ENCODE results near the gene PNPLA6. TPM values are rescaled to one million over a fixed set of nuclear protein-coding genes. Genes with fewer than 3 reads are reported as not detected.

The PNPLA6 gene
- total RNA-seq, 3 donors from 2014 or later, result 85.7 to 136 (median 121) TPM

- H3K4me3 ChIP-seq, result no peak overlapping the region
- no peak for DNase-seq
- peaks cover 6% of the 10 kb centered on the region for H3K4me1 ChIP-seq (ENCODE audit: low read depth)
- intact Hi-C loops (cut with DNase I, micrococcal nuclease), result no loop called here
- TF ChIP-seq CTCF (IDR thresholded peaks at IDR 0.05), result no peak
- H3K9me3 ChIP-seq, result no peaks in the 10 kb centered on the region
- no peak for ATAC-seq
- H3K36me3 ChIP-seq (ENCODE audit: low read depth), result no peaks in the 10 kb centered on the region
Observed at GRCh38 chr19:7539827-7540425, 4.4 kb downstream of the PNPLA6 start.

DNA sequence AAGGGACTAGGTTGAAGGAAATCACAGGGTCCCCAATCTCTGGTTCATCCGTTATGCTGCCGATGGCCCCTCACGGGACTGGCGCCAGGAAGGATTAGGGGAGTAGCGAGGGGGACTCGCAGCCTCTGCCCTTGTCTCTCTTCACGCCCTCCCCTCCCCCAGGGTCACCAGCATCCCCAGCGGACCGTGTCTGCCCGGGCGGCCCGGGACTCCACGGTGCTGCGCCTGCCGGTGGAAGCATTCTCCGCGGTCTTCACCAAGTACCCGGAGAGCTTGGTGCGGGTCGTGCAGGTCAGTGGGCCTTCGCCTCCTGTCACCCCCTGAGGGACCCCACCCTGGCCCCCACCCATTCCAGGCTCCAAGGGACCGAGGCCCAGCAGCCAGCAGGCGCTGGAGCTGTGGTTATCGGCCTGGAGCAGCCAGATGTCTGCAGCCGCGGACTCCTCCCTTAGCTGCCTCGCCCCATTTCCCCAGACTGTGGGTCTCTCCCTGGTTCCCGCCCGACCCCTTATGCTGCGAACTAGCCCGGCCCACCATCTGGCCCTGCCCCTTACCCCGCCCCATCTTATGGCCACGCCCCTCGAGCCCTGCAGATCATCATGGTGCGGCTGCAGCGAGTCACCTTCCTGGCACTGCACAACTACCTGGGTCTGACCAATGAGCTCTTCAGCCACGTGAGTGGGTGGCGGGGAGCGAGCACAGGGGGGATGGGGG lies 5.4 kb downstream of the PNPLA6 start:
- Histone ChIP-seq H3K4me1 (ENCODE audit: low read depth) (peaks cover 5% of the 10 kb centered on the region), H3K36me3 (ENCODE audit: low read depth) (no peaks in the 10 kb centered on the region), H3K9me3 (no peaks in the 10 kb centered on the region), H3K4me3 (no peak overlapping the region)
- DNase-seq, result no peak
- peak; percentile 10 for ATAC-seq
- intact Hi-C loops (cut with DNase I, micrococcal nuclease), result no loop called here
- TF ChIP-seq CTCF (IDR thresholded peaks at IDR 0.05), result no peak

GRCh38 chr19:7541475-7541824 lies 5.9 kb downstream of the PNPLA6 start:
- Histone ChIP-seq H3K36me3 (ENCODE audit: low read depth) (no peaks in the 10 kb centered on the region), H3K4me3 (no peak overlapping the region), H3K4me1 (ENCODE audit: low read depth) (peaks cover 6% of the 10 kb centered on the region), H3K9me3 (no peaks in the 10 kb centered on the region)
- TF ChIP-seq CTCF (IDR thresholded peaks at IDR 0.05), result no peak
- ATAC-seq, result no peak
- DNase-seq, result no peak
- intact Hi-C loops (cut with DNase I, micrococcal nuclease), result no loop called here

DNA sequence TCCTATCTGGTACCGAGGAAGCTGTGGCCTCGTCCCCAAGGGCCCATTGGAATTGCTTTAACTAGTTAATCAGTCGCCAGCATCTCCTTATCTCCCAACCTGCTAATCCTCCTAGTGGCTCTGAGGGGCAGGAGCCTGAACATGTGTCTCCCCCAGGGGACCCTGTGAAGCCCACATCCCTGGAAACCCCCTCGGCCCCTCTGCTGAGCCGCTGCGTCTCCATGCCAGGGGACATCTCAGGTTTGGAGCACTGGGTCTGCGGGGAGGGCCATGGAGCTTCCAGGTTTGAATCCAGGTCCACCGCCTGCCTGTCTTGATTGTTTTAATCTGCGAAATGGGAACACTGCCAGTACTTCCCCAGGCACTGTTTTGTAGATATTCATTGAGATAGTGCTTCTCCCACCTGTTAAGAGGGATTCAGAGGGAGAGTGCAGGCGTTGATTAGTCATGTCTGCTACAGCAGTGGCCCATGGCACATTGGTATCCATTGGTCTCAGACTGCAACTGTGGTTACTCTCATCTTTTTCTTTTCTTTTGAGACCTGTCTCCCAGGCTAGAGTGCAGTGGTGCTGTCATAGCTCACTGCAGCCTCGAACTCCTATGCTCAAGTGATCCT lies 6.4 kb downstream of the PNPLA6 start:
- DNase-seq (no peak), ATAC-seq (no peak)
- no peak for TF ChIP-seq CTCF (IDR thresholded peaks at IDR 0.05)
- intact Hi-C loops (cut with DNase I, micrococcal nuclease), result no loop called here
- Histone ChIP-seq H3K36me3 (ENCODE audit: low read depth) (no peaks in the 10 kb centered on the region), H3K9me3 (no peaks in the 10 kb centered on the region), H3K4me3 (no peak overlapping the region), H3K4me1 (ENCODE audit: low read depth) (peaks cover 5% of the 10 kb centered on the region)

DNA sequence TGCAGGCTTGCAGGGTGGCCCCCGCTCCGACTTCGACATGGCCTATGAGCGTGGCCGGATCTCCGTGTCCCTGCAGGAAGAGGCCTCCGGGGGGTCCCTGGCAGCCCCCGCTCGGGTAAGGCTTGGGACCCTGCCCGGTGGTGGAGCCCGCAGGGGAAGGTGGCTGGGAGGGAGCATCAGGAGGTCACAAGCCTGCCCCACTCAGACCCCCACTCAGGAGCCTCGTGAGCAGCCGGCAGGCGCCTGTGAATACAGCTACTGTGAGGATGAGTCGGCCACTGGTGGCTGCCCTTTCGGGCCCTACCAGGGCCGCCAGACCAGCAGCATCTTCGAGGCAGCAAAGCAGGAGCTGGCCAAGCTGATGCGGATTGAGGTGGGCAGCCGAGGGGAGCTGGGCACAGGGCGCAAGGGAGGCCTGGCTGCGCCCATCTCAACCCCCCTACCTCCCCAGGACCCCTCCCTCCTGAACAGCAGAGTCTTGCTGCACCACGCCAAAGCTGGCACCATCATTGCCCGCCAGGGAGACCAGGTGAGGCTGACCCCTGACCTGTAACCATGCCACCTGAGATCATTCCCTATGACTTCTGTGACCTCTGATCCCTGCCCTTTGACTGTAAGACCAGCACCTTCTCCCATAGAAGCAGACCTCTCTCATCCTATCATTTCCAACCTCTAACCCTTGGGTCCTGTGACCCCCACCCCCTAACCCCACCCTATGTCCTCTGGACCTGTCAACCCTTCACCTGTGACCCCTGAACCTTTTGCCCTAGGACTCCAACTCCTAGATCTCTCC lies 7.2 kb downstream of the PNPLA6 start:
- no peak for TF ChIP-seq CTCF (IDR thresholded peaks at IDR 0.05)
- ATAC-seq (no peak), DNase-seq (no peak)
- Histone ChIP-seq H3K36me3 (ENCODE audit: low read depth) (no peaks in the 10 kb centered on the region), H3K9me3 (no peaks in the 10 kb centered on the region), H3K4me1 (ENCODE audit: low read depth) (peaks cover 5% of the 10 kb centered on the region), H3K4me3 (no peak overlapping the region)
- intact Hi-C loops (cut with DNase I, micrococcal nuclease), result no loop called here
